ENCODE data around the gene TIMM29. TPM values are rescaled to one million over a fixed set of nuclear protein-coding genes. Genes with fewer than 3 reads are reported as not detected.

TIMM29 gene
- total RNA-seq, 1 donor from 2014 or later: 44.2 TPM

DNA sequence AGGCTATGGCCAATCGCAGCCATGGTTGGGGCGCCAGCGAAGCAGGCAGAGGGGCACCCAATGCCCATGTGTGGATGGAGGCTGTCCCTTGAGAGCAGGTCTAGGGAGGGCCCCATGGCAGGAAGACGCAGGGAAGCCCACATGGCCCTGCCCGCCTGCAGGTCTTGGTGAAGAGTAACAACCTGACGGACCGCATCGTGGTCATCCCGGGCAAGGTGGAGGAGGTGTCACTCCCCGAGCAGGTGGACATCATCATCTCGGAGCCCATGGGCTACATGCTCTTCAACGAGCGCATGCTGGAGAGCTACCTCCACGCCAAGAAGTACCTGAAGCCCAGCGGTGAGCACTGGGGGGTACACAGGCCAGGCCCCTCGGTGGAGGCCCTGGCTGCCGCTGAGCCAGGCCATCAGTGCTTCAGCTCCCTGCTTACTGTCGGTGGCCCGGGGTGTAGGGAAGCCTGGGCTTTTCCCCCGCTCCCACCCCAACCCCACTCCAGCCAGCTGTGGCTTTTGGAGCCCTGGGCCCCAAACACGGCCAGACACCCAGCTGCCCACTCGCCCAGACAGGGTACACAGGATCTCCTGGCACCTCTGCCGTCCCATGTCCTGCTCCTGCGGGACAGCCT is 14.8 kb upstream of the TIMM29 start:
- H3K36me3 ChIP-seq (ENCODE audit: control insufficient read depth, insufficient read depth, low read length): peaks cover 4% of the 10 kb centered on the region
- no peak for DNase-seq (ENCODE audit: low read depth)

DNA sequence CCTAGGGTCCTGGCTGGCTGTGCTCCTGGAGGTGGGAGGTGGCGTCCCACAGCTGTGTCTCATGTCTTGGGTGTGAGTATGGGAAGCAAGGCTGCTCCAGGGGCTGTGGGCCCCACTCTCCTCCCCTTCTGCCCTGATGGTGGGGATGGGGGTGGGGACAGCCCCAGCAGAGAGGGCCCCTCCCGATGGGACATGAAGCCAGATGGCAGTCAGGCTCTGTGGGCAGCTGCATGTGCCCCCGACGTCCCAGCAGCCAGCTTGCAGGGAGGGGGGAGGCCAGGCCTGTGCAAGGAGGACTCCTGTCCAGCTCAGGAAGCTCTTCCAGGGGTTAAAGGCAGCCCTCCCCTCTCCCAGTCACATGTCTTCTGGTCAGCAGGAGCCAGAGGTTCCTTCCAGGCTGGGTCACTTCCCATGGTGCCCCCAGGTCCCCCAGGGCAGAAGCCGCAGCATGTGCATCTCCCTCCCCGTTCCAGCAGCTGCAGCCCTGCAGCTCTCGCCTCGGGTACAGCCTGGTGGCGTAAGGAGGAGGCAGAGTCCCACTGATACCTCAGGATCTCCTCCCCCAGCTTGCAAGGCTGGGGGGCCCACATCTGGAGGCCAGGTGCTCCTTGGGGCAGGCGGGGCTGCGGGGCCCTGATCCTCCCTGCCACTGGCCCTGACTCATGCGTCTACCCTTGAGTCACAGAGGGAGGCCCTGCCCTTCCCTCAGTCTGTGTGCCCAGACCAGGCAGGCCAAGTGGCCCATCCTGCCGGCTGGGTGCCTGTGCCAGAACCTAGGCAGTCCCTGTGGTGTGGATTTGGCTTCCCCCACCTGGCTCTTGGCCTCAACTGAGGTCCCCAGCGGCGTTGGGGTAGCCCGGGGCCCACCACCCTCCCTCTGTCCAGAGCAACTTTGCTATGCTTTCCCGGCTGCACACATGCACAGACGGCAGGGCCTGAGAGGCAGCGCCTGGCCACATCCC is 13.2 kb upstream of the TIMM29 start:
- peak; percentile 41 for DNase-seq (ENCODE audit: low read depth)
- H3K4me3 ChIP-seq (ENCODE audit: low read depth, low read length): no peak overlapping the region
- H3K36me3 ChIP-seq (ENCODE audit: control insufficient read depth, insufficient read depth, low read length): peaks cover 4% of the 10 kb centered on the region
- TF ChIP-seq, protein P1, sequence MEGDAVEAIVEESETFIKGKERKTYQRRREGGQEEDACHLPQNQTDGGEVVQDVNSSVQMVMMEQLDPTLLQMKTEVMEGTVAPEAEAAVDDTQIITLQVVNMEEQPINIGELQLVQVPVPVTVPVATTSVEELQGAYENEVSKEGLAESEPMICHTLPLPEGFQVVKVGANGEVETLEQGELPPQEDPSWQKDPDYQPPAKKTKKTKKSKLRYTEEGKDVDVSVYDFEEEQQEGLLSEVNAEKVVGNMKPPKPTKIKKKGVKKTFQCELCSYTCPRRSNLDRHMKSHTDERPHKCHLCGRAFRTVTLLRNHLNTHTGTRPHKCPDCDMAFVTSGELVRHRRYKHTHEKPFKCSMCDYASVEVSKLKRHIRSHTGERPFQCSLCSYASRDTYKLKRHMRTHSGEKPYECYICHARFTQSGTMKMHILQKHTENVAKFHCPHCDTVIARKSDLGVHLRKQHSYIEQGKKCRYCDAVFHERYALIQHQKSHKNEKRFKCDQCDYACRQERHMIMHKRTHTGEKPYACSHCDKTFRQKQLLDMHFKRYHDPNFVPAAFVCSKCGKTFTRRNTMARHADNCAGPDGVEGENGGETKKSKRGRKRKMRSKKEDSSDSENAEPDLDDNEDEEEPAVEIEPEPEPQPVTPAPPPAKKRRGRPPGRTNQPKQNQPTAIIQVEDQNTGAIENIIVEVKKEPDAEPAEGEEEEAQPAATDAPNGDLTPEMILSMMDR (IDR thresholded peaks at IDR 0.05; ENCODE audit: insufficient read depth, low read length, poor library complexity, severe bottlenecking): no peak
- no peaks in the 10 kb centered on the region for H3K27me3 ChIP-seq (ENCODE audit: control insufficient read depth, insufficient read depth, low read length)

More for the DNA sequence above, 14.8 kb upstream of the TIMM29 start:
- Histone ChIP-seq H3K27me3 (ENCODE audit: control insufficient read depth, insufficient read depth, low read length) (no peaks in the 10 kb centered on the region), H3K4me3 (ENCODE audit: low read depth, low read length) (no peak overlapping the region)
- TF ChIP-seq, protein P1 (IDR thresholded peaks at IDR 0.05; ENCODE audit: insufficient read depth, low read length, poor library complexity, severe bottlenecking): no peak

DNA sequence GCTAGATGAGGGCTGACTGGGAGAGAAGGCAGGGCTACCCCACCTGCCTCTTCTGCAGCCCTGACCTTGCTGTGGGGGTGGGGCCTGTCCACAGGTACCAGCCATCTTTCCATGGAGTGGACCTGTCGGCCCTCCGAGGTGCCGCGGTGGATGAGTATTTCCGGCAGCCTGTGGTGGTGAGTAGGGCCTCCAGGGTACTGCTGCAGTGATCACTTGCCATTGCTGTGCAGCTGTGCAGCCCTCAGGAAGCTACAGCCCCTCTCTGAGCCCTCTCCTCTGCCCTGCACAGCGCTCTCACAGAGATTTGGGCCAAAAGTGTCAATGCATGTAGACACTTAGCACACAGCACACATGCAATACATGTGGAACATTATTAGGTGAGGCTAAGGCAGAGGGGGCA is 12.0 kb upstream of the TIMM29 start:
- no peak for DNase-seq (ENCODE audit: low read depth)
- no peak overlapping the region for H3K4me3 ChIP-seq (ENCODE audit: low read depth, low read length)
- H3K36me3 ChIP-seq (ENCODE audit: control insufficient read depth, insufficient read depth, low read length): peaks cover 4% of the 10 kb centered on the region

DNA sequence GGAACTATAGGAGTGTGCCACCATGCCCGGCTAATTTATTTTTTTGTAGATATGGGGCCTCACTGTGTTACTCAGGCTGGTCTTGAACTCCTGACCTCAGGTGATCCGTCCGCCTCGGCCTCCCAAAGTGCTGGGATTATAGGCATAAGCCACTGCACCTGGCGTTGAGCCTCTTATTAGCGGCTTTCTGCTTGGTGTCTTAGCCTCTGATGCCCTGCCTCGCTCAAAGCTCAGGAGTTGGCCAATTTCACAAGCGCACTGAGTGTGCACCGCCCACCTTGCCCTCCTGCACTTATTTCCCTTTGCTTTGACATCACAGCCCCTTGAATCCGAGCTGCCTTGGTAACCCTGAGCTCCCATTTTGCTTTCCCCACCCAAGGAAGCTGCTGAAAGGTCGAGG is 10.3 kb upstream of the TIMM29 start:
- no peak for DNase-seq (ENCODE audit: low read depth)
- H3K36me3 ChIP-seq (ENCODE audit: control insufficient read depth, insufficient read depth, low read length): peaks cover 3% of the 10 kb centered on the region
- TF ChIP-seq, protein P1 (IDR thresholded peaks at IDR 0.05; ENCODE audit: insufficient read depth, low read length, poor library complexity, severe bottlenecking): no peak
- no peaks in the 10 kb centered on the region for H3K27me3 ChIP-seq (ENCODE audit: control insufficient read depth, insufficient read depth, low read length)
- H3K4me3 ChIP-seq (ENCODE audit: low read depth, low read length): no peak overlapping the region

More for the DNA sequence above, 12.0 kb upstream of the TIMM29 start:
- H3K27me3 ChIP-seq (ENCODE audit: control insufficient read depth, insufficient read depth, low read length): no peaks in the 10 kb centered on the region
- TF ChIP-seq, protein P1 (IDR thresholded peaks at IDR 0.05; ENCODE audit: insufficient read depth, low read length, poor library complexity, severe bottlenecking): no peak

DNA sequence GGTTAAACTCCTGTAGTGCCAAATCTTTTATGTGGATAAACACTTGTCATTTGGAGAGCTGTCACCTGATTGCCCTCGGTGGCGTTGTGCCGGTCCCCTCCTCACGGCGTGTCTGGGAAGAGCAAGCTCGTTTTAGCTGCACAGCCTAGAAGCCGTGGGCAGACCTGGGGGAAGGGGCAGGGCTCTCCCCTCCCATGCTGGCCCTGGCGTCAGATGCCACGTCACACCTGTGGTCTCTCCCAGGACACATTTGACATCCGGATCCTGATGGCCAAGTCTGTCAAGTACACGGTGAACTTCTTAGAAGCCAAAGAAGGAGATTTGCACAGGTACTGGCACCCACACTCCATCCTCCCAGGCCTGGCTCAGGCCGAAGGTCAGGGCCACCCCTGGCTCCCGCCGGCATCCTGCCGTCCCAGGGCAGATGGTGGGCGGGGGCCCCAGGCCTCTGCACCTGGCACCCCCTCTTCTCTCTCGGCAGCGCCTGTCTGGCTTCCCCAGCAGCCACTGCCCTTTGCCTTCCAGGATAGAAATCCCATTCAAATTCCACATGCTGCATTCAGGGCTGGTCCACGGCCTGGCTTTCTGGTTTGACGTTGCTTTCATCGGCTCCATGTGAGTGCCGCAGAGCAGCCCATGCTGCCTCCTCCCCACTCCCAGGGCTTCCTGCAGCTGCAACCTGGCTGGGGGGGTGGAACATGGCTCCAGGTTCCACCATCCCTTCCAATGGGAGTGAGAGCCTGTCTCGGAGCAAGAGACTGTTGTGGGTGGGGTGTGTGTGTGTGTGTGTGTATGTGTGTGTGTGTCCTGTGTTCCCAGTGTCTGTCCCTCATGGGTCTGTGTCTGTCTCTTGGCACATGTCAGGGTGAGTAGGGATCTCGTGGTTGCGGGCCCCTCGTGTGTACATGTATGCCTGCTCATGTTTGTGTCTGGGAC is 9.0 kb upstream of the TIMM29 start:
- no peak overlapping the region for H3K4me3 ChIP-seq (ENCODE audit: low read depth, low read length)
- no peak for DNase-seq (ENCODE audit: low read depth)
- H3K27me3 ChIP-seq (ENCODE audit: control insufficient read depth, insufficient read depth, low read length): no peaks in the 10 kb centered on the region
- peaks cover 1% of the 10 kb centered on the region for H3K36me3 ChIP-seq (ENCODE audit: control insufficient read depth, insufficient read depth, low read length)
- TF ChIP-seq, protein P1 (IDR thresholded peaks at IDR 0.05; ENCODE audit: insufficient read depth, low read length, poor library complexity, severe bottlenecking): no peak
